Measurements from ENCODE around the gene MDP1.

DNA sequence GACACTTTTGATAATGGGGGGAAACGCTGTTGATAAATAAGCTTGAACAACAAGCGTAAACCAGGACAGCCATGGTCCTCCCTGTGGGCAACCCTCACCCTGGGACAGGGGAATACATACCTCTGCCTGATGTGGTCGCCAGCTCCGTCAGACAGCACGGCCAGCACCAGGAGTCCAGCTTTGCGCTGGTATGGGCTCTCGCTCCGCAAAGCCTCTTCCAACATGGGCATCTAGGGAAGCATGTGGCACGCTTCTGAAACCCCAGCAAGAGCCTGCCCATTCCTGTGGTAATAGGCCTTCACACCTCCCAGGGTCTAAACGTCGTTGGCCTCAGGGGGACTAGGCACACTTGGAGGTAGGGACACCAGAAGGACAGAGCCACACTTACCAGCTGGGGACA, 30.1 kb downstream of the MDP1 start:
- TF ChIP-seq CTCF (IDR thresholded peaks at IDR 0.05) (no peak), POLR2AphosphoS5 (IDR thresholded peaks at IDR 0.05; ENCODE audit: low read depth, low read length) (no peak), TCF7L2 (IDR thresholded peaks at IDR 0.05; ENCODE audit: low read depth, low read length) (no peak)

Data from Panc1 (cell line).